Naive thymus-derived CD4-positive, alpha-beta T cell (primary cell): Measurements from ENCODE around the gene BARHL1. TPM values are rescaled to one million over a fixed set of nuclear protein-coding genes. Genes with fewer than 3 reads are reported as not detected.

Experiments used
- ATAC-seq: fragments of 150-1000 bp; cut with Tn5 transposase; 2 replicates; pipeline ENCODE4 v1.10.0; 2021; ENCODE audit warnings: mild to moderate bottlenecking, moderate library complexity
- CTCF ChIA-PET: fragments of 350-600 bp; sonication (Branson Sonifier 250); formaldehyde crosslinking; loops from one replicate; lab custom pipeline; 2021; ENCODE audit warnings: antibody characterized with exemption; lab: Charles Lee
- POLR2A ChIA-PET: fragments of 350-600 bp; sonication (Branson Sonifier 250); formaldehyde crosslinking; loops from one replicate; lab custom pipeline; 2021; ENCODE audit warnings: antibody characterized with exemption, inconsistent platforms; lab: Charles Lee
- DNase-seq, 9 donors: peaks; one replicate each; pipeline versions ENCODE4 v3.0.0 to v3.0.0-alpha.2; 2020 to 2022; ENCODE audit warnings: mixed read lengths in 1 of 9
- H3K27ac ChIP-seq: one replicate; pipeline ENCODE4 v1.7.0; 2013; ENCODE audit warnings: mild to moderate bottlenecking, low read depth, low read length, moderate library complexity
- H3K27me3 ChIP-seq, 2 donors: one replicate each; pipeline ENCODE4 v1.7.0; 2013; ENCODE audit warnings: low read length in 2 of 2, mild to moderate bottlenecking in 2 of 2, moderate library complexity in 2 of 2; ENCODE audit not compliant: control insufficient read depth in 2 of 2, insufficient read depth in 2 of 2
- H3K36me3 ChIP-seq, 3 experiments: 1 replicate in 2 of 3; 2 replicates in 1 of 3; pipeline ENCODE4 v1.7.0; 2013; ENCODE audit warnings: low read length in 3 of 3, mild to moderate bottlenecking in 3 of 3, moderate library complexity in 1 of 3; ENCODE audit not compliant: insufficient read depth in 3 of 3, control insufficient read depth in 2 of 3
- H3K4me1 ChIP-seq, 2 donors: one replicate each; pipeline ENCODE4 v1.7.0; 2013; ENCODE audit warnings: low read length in 2 of 2, mild to moderate bottlenecking in 2 of 2, moderate library complexity in 1 of 2; ENCODE audit not compliant: control insufficient read depth in 2 of 2, insufficient read depth in 2 of 2
- H3K4me3 ChIP-seq: 2 replicates; pipeline ENCODE4 v1.7.0; 2013; ENCODE audit warnings: mild to moderate bottlenecking, low read length
- H3K9me3 ChIP-seq, 3 experiments: 1 replicate in 2 of 3; 2 replicates in 1 of 3; pipeline ENCODE4 v1.7.0; 2013; ENCODE audit warnings: low read length in 3 of 3; ENCODE audit not compliant: control insufficient read depth in 2 of 3
- H3K27ac Mint-ChIP-seq, 9 donors: one replicate each; pipeline ENCODE4 v1.8.0; 2020 to 2022; ENCODE audit warnings: mixed read lengths in 9 of 9, mild to moderate bottlenecking in 8 of 9, moderate library complexity in 5 of 9, inconsistent platforms in 2 of 9
- H3K27me3 Mint-ChIP-seq, 5 donors: one replicate each; pipeline ENCODE4 v1.8.0; 2021 to 2022; ENCODE audit warnings: mixed read lengths in 5 of 5, mild to moderate bottlenecking in 1 of 5
- H3K36me3 Mint-ChIP-seq, 5 donors: one replicate each; pipeline ENCODE4 v1.8.0; 2020 to 2022; ENCODE audit warnings: mixed read lengths in 5 of 5, mild to moderate bottlenecking in 3 of 5, inconsistent platforms in 1 of 5
- H3K4me1 Mint-ChIP-seq, 7 donors: one replicate each; pipeline ENCODE4 v1.8.0; 2020 to 2022; ENCODE audit warnings: mixed read lengths in 7 of 7, mild to moderate bottlenecking in 3 of 7, inconsistent platforms in 1 of 7
- H3K4me3 Mint-ChIP-seq, 10 donors: one replicate each; pipeline ENCODE4 v1.8.0; 2020 to 2022; ENCODE audit warnings: mild to moderate bottlenecking in 10 of 10, mixed read lengths in 10 of 10, moderate library complexity in 6 of 10, inconsistent platforms in 2 of 10
- H3K9me3 Mint-ChIP-seq, 11 donors: one replicate each; pipeline ENCODE4 v1.8.0; 2020 to 2022; ENCODE audit warnings: mixed read lengths in 11 of 11, mild to moderate bottlenecking in 4 of 11, inconsistent platforms in 1 of 11, moderate library complexity in 1 of 11
- intact Hi-C, 2 donors: fragments of 100-400 bp; cut with micrococcal nuclease; formaldehyde crosslinking; loops; one replicate each; pipeline ENCODE4 v1.15.1; 2023
- polyA plus RNA-seq, 2 donors: library from polyadenylated mRNA; unstranded; fragments of 300-500 nt; fragmentation: Illumina TruSeq; gene quantifications; one replicate each; pipeline ENCODE4 v1.2.3, GENCODE V29; 2021
- total RNA-seq, 6 experiments: library from RNA in 5 of 6; stranded (reverse) in 5 of 6; gene quantifications; 1 replicate in 5 of 6; 2 replicates in 1 of 6; pipeline ENCODE4 v1.2.3 and lab custom pipeline; 2021 to 2026

BARHL1 gene
- total and polyA plus RNA-seq, 7 experiments from 2014 or later = not detected

DNA sequence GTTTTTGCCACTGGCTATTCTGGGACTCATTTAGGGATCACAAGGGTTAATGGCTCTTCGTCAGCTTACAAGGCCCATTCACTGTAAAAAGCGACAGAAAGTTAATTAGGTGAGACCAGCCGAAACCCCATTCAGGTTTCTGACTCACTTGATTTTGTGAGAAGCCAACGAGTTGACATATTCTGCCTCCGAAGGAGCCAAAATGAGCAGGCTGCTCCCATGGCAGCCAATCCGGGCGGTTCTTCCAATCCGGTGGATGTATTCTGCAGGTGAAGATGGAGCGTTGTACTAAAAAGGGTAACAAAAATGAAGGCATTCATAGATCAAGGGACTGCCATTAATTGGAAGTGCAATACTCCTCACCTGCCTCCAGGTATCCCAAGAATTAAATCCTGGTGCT, 47.7 kb downstream of the BARHL1 start:
- peaks cover 5 to 89% (median 48%) of the 10 kb centered on the region in 5 donors for H3K36me3 Mint-ChIP-seq

DNA sequence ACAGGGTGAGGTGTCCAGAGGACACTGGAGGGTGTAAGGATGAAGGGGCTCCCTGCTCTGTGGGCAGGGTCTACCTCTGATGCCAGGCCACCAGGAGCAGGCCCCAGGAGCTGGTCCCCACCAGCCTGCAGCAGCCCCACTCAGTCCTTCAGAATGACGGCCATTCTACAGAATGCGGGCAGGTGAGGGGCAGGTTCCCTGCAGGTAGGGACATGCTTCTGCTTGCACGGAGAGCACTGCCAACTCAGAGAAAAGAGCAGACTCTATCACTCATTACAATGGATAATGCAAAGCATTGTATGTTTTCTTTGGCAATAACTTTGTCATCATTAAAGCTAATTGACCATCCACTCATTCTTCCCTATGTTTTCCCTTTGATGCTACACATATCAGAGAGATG, 48.4 kb downstream of the BARHL1 start:
- intact Hi-C loops = no loop called here
- H3K27ac Mint-ChIP-seq = no peak overlapping the region
- no peaks in the 10 kb centered on the region for H3K9me3 Mint-ChIP-seq
- Histone ChIP-seq H3K4me3 (no peak overlapping the region), H3K9me3 (no peaks in the 10 kb centered on the region), H3K36me3 (peaks cover 4 to 80% (median 9%) of the 10 kb centered on the region in 3 experiments), H3K27me3 (no peaks in the 10 kb centered on the region), H3K27ac (no peak overlapping the region), H3K4me1 (no peaks in the 10 kb centered on the region)
- H3K4me1 Mint-ChIP-seq = peaks cover 0 to 3% (median 0%) of the 10 kb centered on the region in 7 donors
- peaks cover 2 to 83% (median 41%) of the 10 kb centered on the region in 5 donors for H3K36me3 Mint-ChIP-seq
- DNase-seq = no peak
- H3K4me3 Mint-ChIP-seq = no peak overlapping the region
- H3K27me3 Mint-ChIP-seq = no peaks in the 10 kb centered on the region
- ChIA-PET CTCF (no interaction called here), POLR2A (no interaction called here)
- ATAC-seq = no peak

More for the DNA sequence above, 47.7 kb downstream of the BARHL1 start:
- Mint-ChIP-seq H3K27me3 (no peaks in the 10 kb centered on the region), H3K27ac (no peak overlapping the region), H3K4me1 (peaks cover 0 to 3% (median 0%) of the 10 kb centered on the region in 7 donors), H3K4me3 (no peak overlapping the region), H3K9me3 (no peaks in the 10 kb centered on the region)
- DNase-seq (no peak), ATAC-seq (no peak)
- intact Hi-C loops = no loop called here
- Histone ChIP-seq H3K9me3 (no peaks in the 10 kb centered on the region), H3K4me3 (no peak overlapping the region), H3K4me1 (no peaks in the 10 kb centered on the region), H3K36me3 (peaks cover 4 to 82% (median 9%) of the 10 kb centered on the region in 3 experiments), H3K27ac (no peak overlapping the region), H3K27me3 (no peaks in the 10 kb centered on the region)
- ChIA-PET CTCF (no interaction called here), POLR2A (no interaction called here)

DNA sequence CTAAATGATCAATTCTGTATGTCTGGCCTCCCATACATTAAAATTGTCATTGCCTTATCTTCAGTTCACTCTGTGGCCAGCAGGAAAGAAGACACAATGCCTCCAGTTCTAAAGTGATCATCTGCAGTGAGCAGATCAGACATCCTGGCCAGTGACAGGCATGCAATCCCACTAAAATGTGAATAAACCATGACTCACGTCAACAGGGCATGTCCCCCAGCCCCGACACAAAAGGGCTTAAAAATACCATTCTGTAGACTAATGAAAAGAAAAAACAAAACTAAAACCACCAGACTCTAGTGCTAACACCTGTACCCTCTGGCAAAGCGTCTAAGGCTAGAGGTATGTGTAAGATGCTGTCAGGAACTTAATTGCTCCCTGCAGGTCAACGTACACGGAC, 48.9 kb downstream of the BARHL1 start:
- H3K4me3 ChIP-seq = no peak overlapping the region
- no peaks in the 10 kb centered on the region for H3K27me3 ChIP-seq
- Mint-ChIP-seq H3K4me3 (no peak overlapping the region), H3K9me3 (no peaks in the 10 kb centered on the region), H3K4me1 (peaks cover 0 to 3% (median 0%) of the 10 kb centered on the region in 7 donors), H3K27me3 (no peaks in the 10 kb centered on the region), H3K27ac (no peak overlapping the region), H3K36me3 (peaks cover 2 to 79% (median 41%) of the 10 kb centered on the region in 5 donors)
- no peak overlapping the region for H3K27ac ChIP-seq
- DNase-seq = no peak
- ATAC-seq = no peak
- peaks cover 4 to 80% (median 9%) of the 10 kb centered on the region in 3 experiments for H3K36me3 ChIP-seq
- no peaks in the 10 kb centered on the region for H3K9me3 ChIP-seq
- intact Hi-C loops = no loop called here
- POLR2A ChIA-PET = no interaction called here
- CTCF ChIA-PET = no interaction called here
- no peaks in the 10 kb centered on the region for H3K4me1 ChIP-seq

DNA sequence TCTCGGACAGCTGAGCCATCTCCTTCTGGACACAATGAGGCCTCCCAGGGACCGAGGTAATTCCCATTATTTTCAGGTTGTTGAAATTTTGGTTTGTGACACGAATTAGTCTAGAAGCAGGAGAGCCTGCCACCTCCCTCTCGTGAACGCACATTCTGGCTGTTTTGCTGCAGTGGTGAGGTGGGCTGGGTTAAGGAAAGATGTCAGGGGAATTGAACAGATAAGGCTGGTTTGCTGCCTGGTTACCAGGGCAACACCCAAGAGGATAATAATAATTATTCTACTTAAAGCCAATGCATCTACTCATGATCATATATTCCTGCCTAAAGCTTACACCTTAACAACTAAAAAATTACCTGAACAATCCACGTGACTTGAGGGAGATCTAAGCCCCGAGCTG, 49.3 kb downstream of the BARHL1 start:
- Histone ChIP-seq H3K4me3 (no peak overlapping the region), H3K4me1 (no peaks in the 10 kb centered on the region), H3K9me3 (no peaks in the 10 kb centered on the region), H3K27ac (no peak overlapping the region), H3K36me3 (peaks cover 4 to 80% (median 9%) of the 10 kb centered on the region in 3 experiments), H3K27me3 (no peaks in the 10 kb centered on the region)
- ATAC-seq (no peak), DNase-seq (no peak)
- H3K27me3 Mint-ChIP-seq = no peaks in the 10 kb centered on the region
- H3K9me3 Mint-ChIP-seq = no peaks in the 10 kb centered on the region
- intact Hi-C loops = no loop called here
- peaks cover 2 to 77% (median 40%) of the 10 kb centered on the region in 5 donors for H3K36me3 Mint-ChIP-seq
- H3K4me3 Mint-ChIP-seq = no peak overlapping the region
- CTCF ChIA-PET = no interaction called here
- peak overlapping the region in 1 of 9 donors; percentile 69 for H3K27ac Mint-ChIP-seq
- POLR2A ChIA-PET = no interaction called here
- H3K4me1 Mint-ChIP-seq = peaks cover 0 to 3% (median 0%) of the 10 kb centered on the region in 7 donors

DNA sequence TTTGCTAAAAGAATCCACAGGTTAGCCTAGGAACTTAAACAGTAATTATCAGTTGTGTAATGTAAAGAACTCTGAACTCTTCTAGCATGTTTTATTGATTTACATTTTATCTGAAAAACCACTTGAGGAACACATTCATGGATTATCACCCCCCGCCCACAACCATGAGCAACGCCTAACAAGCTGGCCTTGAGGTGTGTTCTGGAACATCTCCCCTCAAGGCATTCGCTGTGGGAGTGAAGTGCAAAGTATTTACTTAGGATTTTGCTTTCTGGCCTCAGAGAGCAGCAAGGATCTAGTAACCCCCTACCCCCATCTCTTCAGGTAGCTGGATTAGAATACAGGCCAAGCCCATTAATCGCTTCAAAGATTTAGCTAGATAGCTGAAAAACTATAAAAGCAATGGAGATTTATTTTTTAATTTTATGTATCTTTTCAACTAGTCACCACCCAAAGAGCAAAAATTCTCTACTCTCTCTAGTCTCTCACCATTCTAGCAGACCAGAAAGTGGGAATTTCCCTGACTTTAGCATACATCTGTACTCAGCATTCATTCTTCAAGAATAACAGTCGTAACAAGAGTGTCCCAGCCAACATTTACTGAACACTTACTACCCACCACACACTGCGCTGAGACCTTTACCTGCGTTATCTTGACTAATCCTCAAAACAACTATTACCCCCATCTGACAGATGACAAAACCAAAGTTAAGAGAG, 50.2 kb downstream of the BARHL1 start:
- ATAC-seq = no peak
- CTCF ChIA-PET = no interaction called here
- H3K4me1 Mint-ChIP-seq = peaks cover 0 to 3% (median 0%) of the 10 kb centered on the region in 7 donors
- H3K4me3 ChIP-seq = no peak overlapping the region
- H3K36me3 ChIP-seq = peaks cover 4 to 80% (median 9%) of the 10 kb centered on the region in 3 experiments
- no peaks in the 10 kb centered on the region for H3K9me3 ChIP-seq
- H3K27me3 Mint-ChIP-seq = no peaks in the 10 kb centered on the region
- POLR2A ChIA-PET = no interaction called here
- no peak for DNase-seq
- H3K4me1 ChIP-seq = no peaks in the 10 kb centered on the region
- no peak overlapping the region for H3K4me3 Mint-ChIP-seq
- no peak overlapping the region for H3K27ac ChIP-seq
- H3K9me3 Mint-ChIP-seq = no peaks in the 10 kb centered on the region
- H3K27ac Mint-ChIP-seq = no peak overlapping the region
- H3K36me3 Mint-ChIP-seq = peaks cover 2 to 77% (median 33%) of the 10 kb centered on the region in 5 donors
- no peaks in the 10 kb centered on the region for H3K27me3 ChIP-seq
- intact Hi-C loops = no loop called here

DNA sequence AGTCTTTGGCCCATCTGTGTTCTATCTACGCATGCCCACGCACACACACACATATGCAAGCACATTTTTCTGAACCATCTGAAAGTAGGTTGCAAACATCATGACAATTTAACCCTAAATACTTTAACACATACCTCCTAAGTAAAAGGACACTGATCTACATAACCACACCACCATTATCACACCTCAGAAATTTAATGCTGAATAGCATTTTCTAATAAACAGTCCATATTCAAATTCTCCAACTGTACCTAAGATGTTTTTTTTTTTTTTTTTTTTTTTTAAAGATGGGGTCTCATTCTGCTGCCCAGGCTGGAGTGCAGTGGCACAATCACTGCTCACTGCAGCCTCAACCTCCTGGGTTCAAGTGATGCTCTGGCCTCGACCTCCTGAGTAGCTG, 51.9 kb downstream of the BARHL1 start:
- Histone ChIP-seq H3K27ac (no peak overlapping the region), H3K27me3 (no peaks in the 10 kb centered on the region), H3K9me3 (no peaks in the 10 kb centered on the region), H3K36me3 (peaks cover 12 to 81% (median 20%) of the 10 kb centered on the region in 3 experiments), H3K4me1 (no peaks in the 10 kb centered on the region), H3K4me3 (no peak overlapping the region)
- Mint-ChIP-seq H3K4me3 (no peak overlapping the region), H3K4me1 (peaks cover 0 to 3% (median 0%) of the 10 kb centered on the region in 7 donors), H3K9me3 (no peaks in the 10 kb centered on the region), H3K27ac (no peak overlapping the region), H3K36me3 (peaks cover 2 to 75% (median 36%) of the 10 kb centered on the region in 5 donors), H3K27me3 (no peaks in the 10 kb centered on the region)
- ChIA-PET POLR2A (no interaction called here), CTCF (no interaction called here)
- DNase-seq = no peak
- ATAC-seq = no peak
- intact Hi-C loops = no loop called here

DNA sequence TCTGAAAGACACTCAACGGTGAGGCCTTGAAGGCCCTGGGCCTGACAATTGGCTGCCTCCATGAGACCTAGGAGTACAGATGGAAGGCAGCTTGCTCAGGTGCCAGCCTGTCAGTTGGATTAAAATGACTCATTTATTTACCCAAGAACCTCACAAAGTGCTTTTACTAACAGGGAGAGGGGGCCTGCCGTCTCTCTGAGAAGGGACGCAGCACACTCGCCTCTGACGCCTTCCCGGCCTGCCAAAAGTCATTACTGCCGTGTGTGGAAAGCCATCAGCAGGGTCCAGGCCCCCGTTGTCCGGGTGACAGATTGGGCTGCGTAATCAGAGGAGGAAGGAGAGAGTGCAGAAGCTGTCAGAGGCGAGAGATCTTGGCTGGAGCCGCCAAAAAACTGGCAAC, 54.9 kb downstream of the BARHL1 start:
- H3K9me3 ChIP-seq = no peaks in the 10 kb centered on the region
- DNase-seq = no peak
- no peaks in the 10 kb centered on the region for H3K27me3 ChIP-seq
- peaks cover 12 to 82% (median 20%) of the 10 kb centered on the region in 3 experiments for H3K36me3 ChIP-seq
- peaks cover 0 to 3% (median 0%) of the 10 kb centered on the region in 7 donors for H3K4me1 Mint-ChIP-seq
- H3K4me1 ChIP-seq = no peaks in the 10 kb centered on the region
- POLR2A ChIA-PET = no interaction called here
- H3K9me3 Mint-ChIP-seq = no peaks in the 10 kb centered on the region
- peaks cover 2 to 70% (median 30%) of the 10 kb centered on the region in 5 donors for H3K36me3 Mint-ChIP-seq
- no peak overlapping the region for H3K4me3 ChIP-seq
- CTCF ChIA-PET = no interaction called here
- H3K27me3 Mint-ChIP-seq = no peaks in the 10 kb centered on the region
- H3K27ac Mint-ChIP-seq = no peak overlapping the region
- ATAC-seq = no peak
- no peak overlapping the region for H3K4me3 Mint-ChIP-seq
- H3K27ac ChIP-seq = no peak overlapping the region
- intact Hi-C loops = no loop called here
